AG08396 (cell line): ENCODE data around the gene PHOX2B.
A peak's percentile ranks its signal among the peaks of the same experiment; 100 is the strongest.
"Not testable (repeated sequence)": the region's sequence is repeated elsewhere in the genome, so short reads cannot be mapped to it uniquely, and the experiment has no call there.

ENCODE experiments used
- DNase-seq: peaks from one replicate; pipeline ENCODE4 v3.0.0; 2012; ENCODE audit warnings: low spot score, mixed read lengths

PHOX2B gene

GRCh38 chr4:41711654-41712053 is 36.9 kb downstream of the PHOX2B start:
- not testable (repeated sequence) for DNase-seq

- DNase-seq = peak; percentile 24
Measured at GRCh38 chr4:41709844-41710481, 38.6 kb downstream of the PHOX2B start.

GRCh38 chr4:41703785-41704184 is 44.7 kb downstream of the PHOX2B start:
- no peak for DNase-seq

- no peak for DNase-seq
Measured at GRCh38 chr4:41702770-41703169, 45.8 kb downstream of the PHOX2B start.

- DNase-seq = no peak
Measured at GRCh38 chr4:41701983-41702382, 46.5 kb downstream of the PHOX2B start.

- no peak for DNase-seq
Measured at GRCh38 chr4:41696763-41697162, 51.8 kb downstream of the PHOX2B start.

GRCh38 chr4:41696131-41696530 is 52.4 kb downstream of the PHOX2B start:
- no peak for DNase-seq
